Chondrocyte (in vitro differentiated cells): ENCODE data around the gene ESYT3. TPM values are rescaled to one million over a fixed set of nuclear protein-coding genes. Genes with fewer than 3 reads are reported as not detected.

ENCODE experiments used
- DNase-seq: peaks from one replicate; pipeline ENCODE4 v3.0.0; 2021; ENCODE audit warnings: mixed read lengths, low spot score
- H3K27ac Mint-ChIP-seq: one replicate; pipeline ENCODE4 v1.8.0; 2021; ENCODE audit warnings: mild to moderate bottlenecking, moderate library complexity, mixed read lengths; ENCODE audit not compliant: unreplicated experiment
- H3K27me3 Mint-ChIP-seq: 2 replicates; pipeline ENCODE4 v1.8.0; 2021; ENCODE audit warnings: low read depth, mixed read lengths
- H3K36me3 Mint-ChIP-seq: 2 replicates; pipeline ENCODE4 v1.8.0; 2021; ENCODE audit warnings: low read depth, mixed read lengths
- H3K4me1 Mint-ChIP-seq: 2 replicates; pipeline ENCODE4 v1.8.0; 2021; ENCODE audit warnings: low read depth, mild to moderate bottlenecking, mixed read lengths
- H3K4me3 Mint-ChIP-seq: one replicate; pipeline ENCODE4 v1.8.0; 2021; ENCODE audit warnings: mild to moderate bottlenecking, moderate library complexity, mixed read lengths; ENCODE audit not compliant: unreplicated experiment
- H3K9me3 Mint-ChIP-seq: 2 replicates; pipeline ENCODE4 v1.8.0; 2021; ENCODE audit warnings: low read depth, mixed read lengths
- CTCF ChIP-seq: fragments of 200-600 bp; sonication (generic); IDR thresholded peaks from 2 replicates; pipeline ENCODE4 v1.5.0; 2021; ENCODE audit warnings: antibody characterized with exemption, mild to moderate bottlenecking, moderate library complexity
- long read RNA-seq: library from polyadenylated mRNA; stranded (forward); transcript quantifications from one replicate; pipeline ENCODE4 v2.0.0, GENCODE V29; 2021
- total RNA-seq: library from RNA; stranded (reverse); gene quantifications from 3 replicates; pipeline ENCODE4 v1.2.1, GENCODE V29; 2021

ESYT3 gene
- total RNA-seq = 0.39 to 0.70 TPM (median 0.54 TPM) in 3 replicates
- long read RNA-seq, full-length matches to known transcripts = 1 of 3 reads
- long read RNA-seq, partial matches to known transcripts = 1 of 3 reads
- long read RNA-seq, other reads (novel, unspliced or antisense) = 1 of 3 reads

- Mint-ChIP-seq H3K9me3 (peaks cover 3% of the 10 kb centered on the region), H3K4me3 (peak within 1 kb of the TSS; percentile 72), H3K27ac (no peak within 1 kb of the TSS), H3K27me3 (peaks cover 25% of the 10 kb centered on the region), H3K4me1 (peaks cover 3% of the 10 kb centered on the region), H3K36me3 (no peaks in the 10 kb centered on the region)
- no peak for DNase-seq
- no peak for TF ChIP-seq CTCF
Observed at GRCh38 chr3:138434276-138434874, at the start of gene ESYT3. TSS of gene ESYT3 (plus strand) at chr3:138434616. CDS start at chr3:138434799, 183 bp downstream.

- Mint-ChIP-seq H3K4me1 (peaks cover 32% of the 10 kb centered on the region), H3K4me3 (no peak overlapping the region), H3K27ac (no peak overlapping the region), H3K9me3 (no peaks in the 10 kb centered on the region), H3K27me3 (no peaks in the 10 kb centered on the region), H3K36me3 (peaks cover 9% of the 10 kb centered on the region)
- DNase-seq = no peak
- no peak for TF ChIP-seq CTCF
Observed at GRCh38 chr3:138384976-138385375, 49.4 kb upstream of the ESYT3 start.

GRCh38 chr3:138389144-138389601 is 45.2 kb upstream of the ESYT3 start:
- Mint-ChIP-seq H3K9me3 (no peaks in the 10 kb centered on the region), H3K4me1 (peaks cover 33% of the 10 kb centered on the region), H3K27ac (peak overlapping the region; percentile 81), H3K4me3 (no peak overlapping the region), H3K36me3 (peaks cover 6% of the 10 kb centered on the region), H3K27me3 (no peaks in the 10 kb centered on the region)
- TF ChIP-seq CTCF = no peak
- DNase-seq = no peak

- DNase-seq = no peak
- no peaks in the 10 kb centered on the region for H3K27me3 Mint-ChIP-seq
- H3K4me3 Mint-ChIP-seq = peak overlapping the region; percentile 0
- no peak for TF ChIP-seq CTCF
- H3K9me3 Mint-ChIP-seq = no peaks in the 10 kb centered on the region
- peak overlapping the region; percentile 81 for H3K27ac Mint-ChIP-seq
- H3K36me3 Mint-ChIP-seq = peaks cover 3% of the 10 kb centered on the region
- peaks cover 27% of the 10 kb centered on the region for H3K4me1 Mint-ChIP-seq
Observed at GRCh38 chr3:138389841-138390581, 44.4 kb upstream of the ESYT3 start.

- H3K36me3 Mint-ChIP-seq = peaks cover 5% of the 10 kb centered on the region
- no peak for TF ChIP-seq CTCF
- no peaks in the 10 kb centered on the region for H3K9me3 Mint-ChIP-seq
- DNase-seq = no peak
- H3K4me1 Mint-ChIP-seq = peaks cover 27% of the 10 kb centered on the region
- no peaks in the 10 kb centered on the region for H3K27me3 Mint-ChIP-seq
- no peak overlapping the region for H3K4me3 Mint-ChIP-seq
- H3K27ac Mint-ChIP-seq = peak overlapping the region; percentile 81
Observed at GRCh38 chr3:138390582-138390932, 43.9 kb upstream of the ESYT3 start.
